NCI-H187 (cell line): ENCODE results near the gene RBM5.

Experiments used
- DNase-seq, 2 experiments: peaks; one replicate each; lab custom pipeline; 2025; lab: John Stamatoyannopoulos, UW

The RBM5 gene

DNA sequence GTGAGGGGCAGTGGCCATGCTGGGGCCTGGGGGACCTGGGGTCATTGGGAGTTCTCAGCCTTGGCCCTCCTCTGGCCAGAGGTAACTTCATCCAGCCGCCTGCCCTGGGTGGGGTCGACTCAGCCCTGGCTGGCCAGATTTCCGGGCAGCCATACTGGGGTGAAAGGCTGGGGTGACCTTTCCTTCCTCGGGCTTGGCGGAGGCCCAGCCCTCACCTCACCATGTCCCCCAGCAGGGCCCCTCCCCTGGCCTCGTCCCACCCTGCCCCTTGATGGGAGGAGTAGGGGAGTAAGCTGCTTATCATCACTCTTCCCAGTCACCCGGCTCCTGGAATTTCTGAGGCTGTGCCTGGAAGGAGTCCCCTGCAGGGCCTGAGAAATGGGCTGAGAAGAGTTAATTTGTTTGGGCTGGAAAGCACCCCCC is 71.9 kb downstream of the RBM5 start:
- no peak for DNase-seq

DNA sequence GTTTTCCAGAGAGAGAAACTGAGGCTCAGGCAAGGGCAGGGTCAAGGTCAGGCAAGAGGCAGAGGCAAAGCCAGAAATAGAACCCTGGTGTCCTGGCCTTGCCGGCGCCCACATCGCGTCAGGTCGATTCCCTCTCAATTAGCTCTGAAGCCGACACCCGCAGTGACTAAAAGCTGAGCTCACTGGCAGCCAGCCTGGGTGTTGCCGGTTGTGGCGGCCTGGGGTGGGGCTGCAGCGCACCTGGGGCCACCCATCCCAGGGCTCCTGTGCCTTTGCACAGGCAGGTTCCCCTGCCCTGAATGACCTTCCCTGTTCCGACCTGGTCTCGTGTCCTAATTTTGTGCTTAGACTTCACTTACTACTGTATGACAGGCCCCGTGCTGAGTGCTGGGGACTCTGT is 72.6 kb downstream of the RBM5 start:
- DNase-seq = no peak

- DNase-seq = no peak
Measured at GRCh38 chr3:50162034-50162883, 73.5 kb downstream of the RBM5 start.

DNA sequence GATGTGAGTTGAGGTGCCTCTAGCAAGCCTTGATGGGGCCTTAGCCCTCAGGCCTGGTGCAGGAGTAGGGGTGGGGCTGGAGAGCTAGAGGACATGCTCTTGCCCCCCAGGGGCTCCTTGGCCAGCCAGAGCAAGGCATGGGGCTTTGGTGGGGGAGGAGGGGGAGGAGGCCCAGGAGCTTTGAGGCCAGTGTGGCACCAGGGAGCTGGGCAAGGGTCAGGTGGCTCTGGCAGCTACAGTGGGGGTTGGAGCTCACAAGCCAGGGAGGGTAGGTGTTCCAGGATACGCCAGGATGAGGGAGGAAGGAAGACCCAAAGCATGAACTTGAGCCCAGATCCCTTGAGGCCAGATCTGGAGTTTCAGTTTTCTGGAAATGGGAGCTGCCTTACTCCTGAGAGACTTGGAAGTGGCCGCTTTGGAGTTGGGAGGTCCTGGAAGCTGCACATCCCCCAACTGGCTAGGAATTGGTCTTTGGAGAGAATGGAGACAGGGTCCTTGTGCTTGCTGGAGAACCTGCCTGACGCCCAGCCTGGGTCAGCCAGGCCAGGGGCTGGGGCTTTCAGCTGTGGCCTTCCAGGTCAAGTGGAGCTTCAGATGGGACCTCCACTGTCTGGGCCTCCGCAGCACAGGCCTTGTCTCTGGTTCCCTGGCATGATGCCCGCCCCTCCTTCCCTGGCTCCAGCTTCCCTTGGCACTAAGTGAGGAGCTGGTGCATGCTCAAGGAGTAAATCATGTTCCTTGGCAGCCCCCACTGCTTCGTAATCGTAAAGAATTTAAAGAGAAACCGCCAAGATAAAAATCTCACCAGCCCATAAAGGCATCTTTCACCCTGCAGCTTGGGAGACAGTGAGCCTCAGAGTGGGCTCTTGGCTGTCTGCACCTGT is 75.1 kb downstream of the RBM5 start:
- no peak for DNase-seq

- no peak for DNase-seq
Measured at GRCh38 chr3:50164481-50164880, 75.8 kb downstream of the RBM5 start.

DNA sequence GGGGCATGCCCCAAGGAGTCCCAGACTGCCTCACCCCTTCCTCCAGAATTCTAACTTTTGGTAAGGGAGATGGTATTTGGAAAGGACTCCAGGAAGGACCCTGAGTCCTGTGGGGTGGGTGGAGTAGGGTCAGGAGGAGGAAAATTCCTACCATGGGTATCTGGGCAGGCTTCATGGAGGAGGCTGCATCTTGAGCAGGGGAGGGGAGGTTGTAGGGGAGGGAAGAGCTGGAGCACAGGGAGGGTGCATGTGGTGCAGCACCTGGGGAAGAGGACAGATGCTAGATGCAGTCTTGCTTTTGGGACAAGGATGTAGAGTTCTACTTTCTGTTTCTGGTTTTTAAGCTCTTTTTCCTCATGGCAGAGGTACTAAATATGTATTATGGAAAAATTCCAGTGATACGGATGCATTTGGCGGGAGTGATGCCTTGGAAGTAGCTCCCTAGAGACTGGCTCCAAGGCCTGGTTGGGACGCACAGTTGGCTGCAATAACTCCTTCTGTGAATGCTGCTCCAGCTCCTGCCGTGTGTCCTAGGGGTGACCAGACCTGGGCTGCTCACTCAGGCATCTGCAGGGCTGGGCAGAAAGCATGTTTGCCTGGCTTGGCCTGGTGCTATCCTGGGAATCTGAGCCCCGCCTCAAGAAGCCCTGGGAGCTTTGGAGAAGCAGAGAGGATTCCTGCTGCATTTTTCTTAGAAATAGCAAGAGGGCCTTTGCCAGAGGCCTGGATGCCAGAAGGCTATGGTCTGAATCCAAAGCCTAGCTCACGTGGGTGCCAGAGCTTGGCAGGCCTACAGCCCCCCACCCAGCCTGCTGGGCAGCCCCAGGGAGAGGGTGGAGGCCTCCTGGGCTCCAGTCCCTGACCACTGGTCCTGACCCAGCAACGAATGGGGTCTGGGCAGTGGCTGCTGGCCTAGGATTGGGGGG is 76.5 kb downstream of the RBM5 start:
- DNase-seq = no peak

DNA sequence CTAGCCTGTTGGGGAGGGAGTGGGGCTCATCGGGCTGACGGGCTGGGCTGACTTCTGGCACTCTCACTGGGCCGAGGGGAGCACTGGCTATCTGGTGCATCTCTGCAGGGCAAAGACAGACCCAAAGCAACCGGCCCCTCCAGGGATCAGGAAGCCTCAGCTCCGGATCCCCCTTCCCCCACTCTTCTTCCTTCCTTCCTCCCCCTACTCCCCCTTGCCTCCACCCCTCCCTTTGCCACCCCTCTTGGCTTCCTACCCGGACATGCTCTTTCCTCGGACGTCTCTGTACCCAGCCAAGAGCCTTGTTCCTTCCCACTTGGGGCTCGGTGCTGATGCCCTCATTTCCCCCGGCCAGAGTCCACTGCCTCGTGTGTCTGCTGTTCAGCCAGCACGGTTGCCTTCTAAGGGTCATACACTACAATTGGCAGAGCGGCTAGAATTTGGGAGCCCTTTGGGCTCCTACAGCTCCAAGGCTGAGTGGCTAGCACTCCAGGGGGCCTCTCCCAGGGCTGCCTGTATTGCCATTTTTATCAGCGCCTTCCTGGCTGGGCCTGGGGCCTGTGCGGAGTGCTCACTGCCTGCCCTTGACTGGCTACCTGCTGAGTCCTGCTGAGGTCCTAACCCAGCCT is 77.3 kb downstream of the RBM5 start:
- no peak for DNase-seq

- DNase-seq = no peak
Measured at GRCh38 chr3:50166620-50167019, 77.9 kb downstream of the RBM5 start.

GRCh38 chr3:50167069-50167840 is 78.5 kb downstream of the RBM5 start:
- no peak for DNase-seq

DNA sequence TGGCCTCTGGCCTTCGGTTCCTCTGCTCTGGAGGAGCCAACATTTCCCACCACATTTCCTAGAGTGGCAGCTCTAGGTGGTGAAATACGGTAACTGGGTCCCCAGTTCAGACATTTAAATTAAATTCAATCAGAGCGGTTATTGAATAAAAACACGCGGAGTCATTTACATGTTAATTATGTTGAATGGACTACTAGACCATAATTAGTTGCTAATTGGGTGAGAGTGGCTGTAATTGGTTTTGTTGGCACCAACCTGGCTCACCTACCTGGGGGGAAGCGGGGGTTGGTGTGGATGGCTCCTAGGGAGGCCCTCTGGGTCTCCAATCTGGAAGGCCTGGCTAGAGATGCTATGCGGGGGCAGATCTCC is 79.1 kb downstream of the RBM5 start:
- DNase-seq = no peak

DNA sequence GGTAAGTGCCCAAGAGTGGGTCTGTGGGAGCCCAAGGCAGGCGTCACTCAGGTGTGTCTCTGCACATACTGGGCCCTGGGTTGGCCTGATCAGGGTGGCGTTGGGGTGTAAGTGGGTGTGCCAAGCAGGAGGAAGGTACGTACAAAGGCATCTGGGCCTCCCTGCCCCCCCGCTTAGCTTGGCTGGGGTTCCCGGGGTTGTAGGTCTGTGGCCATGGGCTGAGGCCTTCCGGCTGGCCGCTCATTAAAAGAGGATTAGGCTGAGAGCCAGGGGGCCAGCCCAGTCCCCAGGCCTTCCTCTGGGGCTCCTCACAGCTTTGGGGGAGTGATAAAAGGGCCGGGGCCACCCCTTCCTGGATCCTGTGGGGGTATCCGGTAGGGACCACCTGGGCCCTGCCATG is 79.7 kb downstream of the RBM5 start:
- DNase-seq = no peak
